ENCODE data around the gene ST8SIA6.

DNA sequence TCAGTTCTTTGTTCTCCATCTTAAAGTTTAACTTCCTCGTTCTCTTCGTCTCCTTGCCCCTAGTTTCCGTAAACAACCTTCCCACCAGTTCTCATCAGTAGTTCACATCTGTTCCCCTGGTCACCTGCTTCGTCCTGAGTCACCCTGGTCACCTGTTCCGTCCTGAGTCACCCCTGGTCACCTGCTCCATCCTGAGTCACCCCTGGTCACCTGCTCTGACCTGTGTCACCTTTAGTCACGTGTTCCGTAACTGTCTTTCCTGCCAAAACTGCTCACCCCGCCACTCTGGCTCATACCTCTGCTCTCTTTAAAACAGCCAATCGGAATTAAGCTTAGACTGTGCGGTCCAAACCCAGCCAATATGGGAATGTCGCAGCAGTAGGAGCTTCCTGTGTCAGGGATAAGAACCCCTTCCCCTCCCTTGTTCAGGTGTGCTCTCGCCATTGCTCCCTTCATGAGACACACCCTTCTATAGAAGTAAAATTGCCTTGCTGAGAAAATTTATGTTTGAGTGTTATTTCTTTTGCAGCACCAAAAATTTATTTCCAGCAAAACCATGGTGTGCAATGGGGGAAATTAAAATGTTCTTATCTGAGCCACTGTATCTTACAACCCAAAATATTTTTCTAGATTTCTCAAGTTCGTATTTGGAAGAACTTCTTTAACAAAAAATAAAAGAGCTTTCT is 114.1 kb downstream of the ST8SIA6 start:
- TF ChIP-seq, protein P1, sequence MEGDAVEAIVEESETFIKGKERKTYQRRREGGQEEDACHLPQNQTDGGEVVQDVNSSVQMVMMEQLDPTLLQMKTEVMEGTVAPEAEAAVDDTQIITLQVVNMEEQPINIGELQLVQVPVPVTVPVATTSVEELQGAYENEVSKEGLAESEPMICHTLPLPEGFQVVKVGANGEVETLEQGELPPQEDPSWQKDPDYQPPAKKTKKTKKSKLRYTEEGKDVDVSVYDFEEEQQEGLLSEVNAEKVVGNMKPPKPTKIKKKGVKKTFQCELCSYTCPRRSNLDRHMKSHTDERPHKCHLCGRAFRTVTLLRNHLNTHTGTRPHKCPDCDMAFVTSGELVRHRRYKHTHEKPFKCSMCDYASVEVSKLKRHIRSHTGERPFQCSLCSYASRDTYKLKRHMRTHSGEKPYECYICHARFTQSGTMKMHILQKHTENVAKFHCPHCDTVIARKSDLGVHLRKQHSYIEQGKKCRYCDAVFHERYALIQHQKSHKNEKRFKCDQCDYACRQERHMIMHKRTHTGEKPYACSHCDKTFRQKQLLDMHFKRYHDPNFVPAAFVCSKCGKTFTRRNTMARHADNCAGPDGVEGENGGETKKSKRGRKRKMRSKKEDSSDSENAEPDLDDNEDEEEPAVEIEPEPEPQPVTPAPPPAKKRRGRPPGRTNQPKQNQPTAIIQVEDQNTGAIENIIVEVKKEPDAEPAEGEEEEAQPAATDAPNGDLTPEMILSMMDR (IDR thresholded peaks at IDR 0.05) = no peak
- TF ChIP-seq EZH2phosphoT487 (IDR thresholded peaks at IDR 0.05) = no peak
- TF ChIP-seq EZH2 (IDR thresholded peaks at IDR 0.05) = no peak
